Suprapubic skin (tissue), 4 donors: ENCODE data around the gene KCTD14.
A peak's percentile ranks its signal among the peaks of the same experiment; 100 is the strongest.

Source experiments
- POLR2A ChIP-seq, 2 donors: fragments of 450-650 bp; IDR thresholded peaks; one replicate each; pipeline ENCODE4 v1.6.1; 2017; ENCODE audit warnings: antibody characterized with exemption in 2 of 2, mild to moderate bottlenecking in 2 of 2, moderate library complexity in 2 of 2
- POLR2AphosphoS5 ChIP-seq, 3 donors: sonication (generic); formaldehyde crosslinking; IDR thresholded peaks; one replicate each; pipeline ENCODE4 v1.6.1; 2017; ENCODE audit warnings: antibody characterized with exemption in 3 of 3
- TF ChIP-seq, protein P1 (sequence below), 2 donors: fragments of 200-600 bp in 1 of 2; fragments of 450-650 bp in 1 of 2; sonication (generic) in 1 of 2; IDR thresholded peaks; one replicate each; pipeline ENCODE4 v1.5.1; 2016 to 2019; ENCODE audit warnings: antibody characterized with exemption in 2 of 2, mild to moderate bottlenecking in 1 of 2, moderate library complexity in 1 of 2

DNA sequence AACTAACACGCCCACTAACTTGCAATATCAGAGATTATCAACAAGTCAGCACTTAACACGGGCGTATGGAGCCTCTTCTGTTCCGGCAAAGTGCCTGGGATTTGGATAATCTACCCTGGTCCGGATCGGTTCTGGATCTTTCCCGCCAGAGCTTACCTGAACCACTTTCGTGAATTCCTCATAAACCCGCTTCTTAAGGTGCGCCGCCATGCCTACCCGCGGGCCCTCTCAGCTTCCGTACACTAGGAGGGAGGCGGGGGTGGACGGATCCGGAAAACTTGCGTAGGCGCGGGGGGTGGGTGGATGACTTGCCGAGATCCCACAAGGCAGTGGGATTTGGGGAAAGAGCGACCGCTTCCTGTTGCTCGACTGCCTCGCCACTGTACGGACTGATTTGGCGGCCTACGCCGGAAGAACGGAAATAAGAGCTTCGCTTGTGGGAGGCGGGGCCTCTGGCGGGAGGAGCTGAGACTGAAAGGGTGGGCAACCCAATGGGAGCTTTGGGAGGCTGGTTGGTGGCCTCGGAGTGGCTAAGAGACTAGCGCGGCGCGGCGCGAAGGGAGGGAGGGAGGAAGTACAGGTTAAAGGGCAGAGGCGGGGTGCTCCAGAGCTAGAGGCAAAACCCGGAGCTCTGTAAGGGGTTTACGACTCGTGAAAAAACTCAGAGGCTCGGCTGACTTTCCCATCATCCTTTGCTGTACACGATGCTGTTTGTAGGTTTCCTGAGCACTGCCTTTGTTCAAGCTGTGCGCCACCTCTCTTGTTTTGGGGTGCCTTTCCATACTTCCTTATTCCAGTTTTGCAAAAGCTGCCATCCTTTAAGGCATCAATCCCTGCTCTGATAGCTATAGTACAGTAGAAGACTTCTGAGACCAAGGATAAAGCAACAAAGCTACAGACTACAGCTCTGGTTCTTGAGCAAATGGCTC is 28.4 kb downstream of the KCTD14 start, which contains the start of gene INTS4:
- TF ChIP-seq, protein P1, sequence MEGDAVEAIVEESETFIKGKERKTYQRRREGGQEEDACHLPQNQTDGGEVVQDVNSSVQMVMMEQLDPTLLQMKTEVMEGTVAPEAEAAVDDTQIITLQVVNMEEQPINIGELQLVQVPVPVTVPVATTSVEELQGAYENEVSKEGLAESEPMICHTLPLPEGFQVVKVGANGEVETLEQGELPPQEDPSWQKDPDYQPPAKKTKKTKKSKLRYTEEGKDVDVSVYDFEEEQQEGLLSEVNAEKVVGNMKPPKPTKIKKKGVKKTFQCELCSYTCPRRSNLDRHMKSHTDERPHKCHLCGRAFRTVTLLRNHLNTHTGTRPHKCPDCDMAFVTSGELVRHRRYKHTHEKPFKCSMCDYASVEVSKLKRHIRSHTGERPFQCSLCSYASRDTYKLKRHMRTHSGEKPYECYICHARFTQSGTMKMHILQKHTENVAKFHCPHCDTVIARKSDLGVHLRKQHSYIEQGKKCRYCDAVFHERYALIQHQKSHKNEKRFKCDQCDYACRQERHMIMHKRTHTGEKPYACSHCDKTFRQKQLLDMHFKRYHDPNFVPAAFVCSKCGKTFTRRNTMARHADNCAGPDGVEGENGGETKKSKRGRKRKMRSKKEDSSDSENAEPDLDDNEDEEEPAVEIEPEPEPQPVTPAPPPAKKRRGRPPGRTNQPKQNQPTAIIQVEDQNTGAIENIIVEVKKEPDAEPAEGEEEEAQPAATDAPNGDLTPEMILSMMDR (IDR thresholded peaks at IDR 0.05), result no peak
- TF ChIP-seq POLR2AphosphoS5 (IDR thresholded peaks at IDR 0.05) (peak in 2 of 3 donors; percentile 26 to 92), POLR2A (IDR thresholded peaks at IDR 0.05) (no peak)
